Stimulated activated CD8-positive, alpha-beta memory T cell treated with anti-CD3 and anti-CD28 coated beads, Interleukin-2, amount 100 ng/mL, for 48 hours (primary cell): ENCODE data around the gene ASAP2.

Experiments used
- DNase-seq, 2 donors: peaks; one replicate each; pipeline ENCODE4 v3.0.0-alpha.2; 2020; ENCODE audit warnings: low read depth in 2 of 2

Gene ASAP2

GRCh38 chr2:9401059-9401547 is 194.5 kb downstream of the ASAP2 start:
- DNase-seq, result no peak

- DNase-seq, result no peak
Observed at GRCh38 chr2:9401646-9402371, 195.2 kb downstream of the ASAP2 start.

GRCh38 chr2:9403924-9404323 is 197.3 kb downstream of the ASAP2 start:
- DNase-seq, result no peak

- DNase-seq, result no peak
Observed at GRCh38 chr2:9404451-9404850, 197.8 kb downstream of the ASAP2 start.

- DNase-seq, result no peak
Observed at GRCh38 chr2:9405636-9406035, 199.0 kb downstream of the ASAP2 start.

GRCh38 chr2:9406529-9407362 is 200.1 kb downstream of the ASAP2 start:
- DNase-seq, result no peak

- DNase-seq, result no peak
Observed at GRCh38 chr2:9407363-9407811, 200.8 kb downstream of the ASAP2 start.

GRCh38 chr2:9408641-9409151 is 202.1 kb downstream of the ASAP2 start:
- no peak for DNase-seq

- no peak for DNase-seq
Observed at GRCh38 chr2:9410108-9410507, 203.5 kb downstream of the ASAP2 start.

GRCh38 chr2:9412781-9413180 is 206.2 kb downstream of the ASAP2 start:
- DNase-seq, result no peak

- no peak for DNase-seq
Observed at GRCh38 chr2:9415516-9416169, 209.0 kb downstream of the ASAP2 start.

- no peak for DNase-seq
Observed at GRCh38 chr2:9416267-9416961, 209.8 kb downstream of the ASAP2 start.

GRCh38 chr2:9416962-9417316 is 210.3 kb downstream of the ASAP2 start:
- no peak for DNase-seq

GRCh38 chr2:9417725-9418124 is 211.1 kb downstream of the ASAP2 start:
- no peak for DNase-seq

- DNase-seq, result no peak
Observed at GRCh38 chr2:9418746-9419145, 212.1 kb downstream of the ASAP2 start.

- DNase-seq, result no peak
Observed at GRCh38 chr2:9419541-9419940, 212.9 kb downstream of the ASAP2 start.

GRCh38 chr2:9420495-9420894 is 213.9 kb downstream of the ASAP2 start:
- no peak for DNase-seq

GRCh38 chr2:9422321-9423099 is 215.9 kb downstream of the ASAP2 start:
- peak in 1 of 2 donors; percentile 46 for DNase-seq

GRCh38 chr2:9423100-9423921 is 216.7 kb downstream of the ASAP2 start, which contains the start of the genes CPSF3 and ITGB1BP1:
Gene CPSF3 (plus strand): TSS chr2:9423654. CDS start chr2:9423774, 120 bp downstream.
Gene ITGB1BP1 (minus strand): TSS chr2:9423528. CDS start chr2:9418697, 4,831 bp downstream.
- DNase-seq, result peak; percentile 96 to 97

- DNase-seq, result no peak
Observed at GRCh38 chr2:9423922-9424272, 217.3 kb downstream of the ASAP2 start.
